HepG2 (cell line): ENCODE data around the gene ODC1. TPM values are rescaled to one million over a fixed set of nuclear protein-coding genes. Genes with fewer than 3 reads are reported as not detected.

ENCODE experiments used
- ADNP ChIP-seq: sonication (generic); formaldehyde crosslinking; IDR thresholded peaks from 2 replicates; pipeline ENCODE4 v1.4.0; 2020; ENCODE audit warnings: missing genetic modification reagents
- ATF2 ChIP-seq: sonication (generic); formaldehyde crosslinking; IDR thresholded peaks from 2 replicates; pipeline ENCODE4 v1.4.0; 2020; ENCODE audit warnings: missing genetic modification reagents
- BATF2 ChIP-seq: sonication (generic); formaldehyde crosslinking; IDR thresholded peaks from 2 replicates; pipeline ENCODE4 v1.8.0; 2022; ENCODE audit warnings: mild to moderate bottlenecking, missing genetic modification reagents, moderate library complexity
- BCL3 ChIP-seq: sonication (generic); formaldehyde crosslinking; IDR thresholded peaks from 2 replicates; pipeline ENCODE4 v1.5.1; 2020; ENCODE audit warnings: mild to moderate bottlenecking, missing genetic modification reagents, moderate library complexity
- BCL6 ChIP-seq: IDR thresholded peaks from 2 replicates; pipeline ENCODE4 v1.6.1; 2016; ENCODE audit warnings: missing genetic modification reagents, missing compliant biosample characterization
- FOXO1 ChIP-seq: sonication (generic); formaldehyde crosslinking; IDR thresholded peaks from 2 replicates; pipeline ENCODE4 v1.4.0; 2020; ENCODE audit warnings: missing genetic modification reagents
- GLI4 ChIP-seq: sonication (generic); formaldehyde crosslinking; IDR thresholded peaks from 2 replicates; pipeline ENCODE4 v1.5.1; 2020; ENCODE audit warnings: missing genetic modification reagents, mild to moderate bottlenecking, moderate library complexity, borderline replicate concordance
- HMG20A ChIP-seq: IDR thresholded peaks from 2 replicates; pipeline ENCODE4 v1.6.1; 2016; ENCODE audit warnings: borderline replicate concordance
- IRF1 ChIP-seq: sonication (generic); formaldehyde crosslinking; IDR thresholded peaks from 2 replicates; pipeline ENCODE4 v1.4.0; 2020; ENCODE audit warnings: low read depth, mild to moderate bottlenecking, missing genetic modification reagents
- NR2F1 ChIP-seq, 2 experiments: fragments of 450-650 bp in 1 of 2; formaldehyde crosslinking in 1 of 2; IDR thresholded peaks; 2 replicates each; pipeline versions ENCODE4 v1.5.0 to v1.6.1; 2016 to 2020; ENCODE audit warnings: mild to moderate bottlenecking in 1 of 2, missing compliant biosample characterization in 1 of 2, missing genetic modification reagents in 1 of 2, moderate library complexity in 1 of 2
- PLRG1 ChIP-seq: fragments of 450-650 bp; conservative IDR thresholded peaks from 2 replicates; pipeline ENCODE4 v1.6.1; 2016
- SYNCRIP ChIP-seq: fragments of 200-400 bp; formaldehyde crosslinking; IDR thresholded peaks from 2 replicates; pipeline ENCODE4 v1.6.1; 2018; ENCODE audit warnings: mild to moderate bottlenecking, low read depth, low read length; ENCODE audit not compliant: insufficient read depth
- TFAP4 ChIP-seq: sonication (generic); IDR thresholded peaks from 2 replicates; pipeline ENCODE4 v1.6.1; 2016; ENCODE audit warnings: low read depth, borderline replicate concordance
- TRAFD1 ChIP-seq: sonication (generic); formaldehyde crosslinking; IDR thresholded peaks from 2 replicates; pipeline ENCODE4 v1.5.1; 2020; ENCODE audit warnings: missing genetic modification reagents, mild to moderate bottlenecking, borderline replicate concordance
- ZBTB33 ChIP-seq: sonication (generic); formaldehyde crosslinking; IDR thresholded peaks from 2 replicates; pipeline ENCODE4 v1.4.0; 2020; ENCODE audit warnings: missing genetic modification reagents
- ZFP82 ChIP-seq: sonication (generic); formaldehyde crosslinking; IDR thresholded peaks from 2 replicates; pipeline ENCODE4 v1.5.1; 2020; ENCODE audit warnings: mild to moderate bottlenecking, missing genetic modification reagents, borderline replicate concordance
- ZNF143 ChIP-seq: sonication (generic); formaldehyde crosslinking; IDR thresholded peaks from 2 replicates; pipeline ENCODE4 v1.4.0; 2020; ENCODE audit warnings: missing genetic modification reagents
- ZNF629 ChIP-seq: sonication (generic); formaldehyde crosslinking; conservative IDR thresholded peaks from 2 replicates; pipeline ENCODE4 v1.5.0; 2020; ENCODE audit warnings: missing genetic modification reagents
- ZNF75D ChIP-seq: sonication (generic); formaldehyde crosslinking; IDR thresholded peaks from 2 replicates; pipeline ENCODE4 v1.8.1; 2023; ENCODE audit warnings: missing genetic modification reagents, mild to moderate bottlenecking, borderline replicate concordance
- polyA plus RNA-seq, 8 experiments: library from polyadenylated mRNA; depleted of rRNA in 3 of 8; stranded (reverse) in 7 of 8; unstranded in 1 of 8; fragments of >200 nt; fragmentation: Illumina TruSeq in 4 of 8; extraction: Trizol in 4 of 8; gene quantifications; 2 replicates each; pipeline versions ENCODE4 v1.2.1 to v1.2.3, GENCODE V29; 2011 to 2016; ENCODE audit warnings: low read depth in 4 of 8, missing spikeins in 1 of 8, mixed read lengths in 1 of 8; ENCODE audit not compliant: insufficient read depth in 1 of 8
- total RNA-seq, 5 experiments: library from RNA; depleted of rRNA; stranded (reverse); fragments of >200 nt; fragmentation: Illumina TruSeq; extraction: Trizol; gene quantifications; 2 replicates each; pipeline ENCODE4 v1.2.3, GENCODE V29; 2016; ENCODE audit warnings: low read depth in 1 of 5

ODC1 gene
- total and polyA plus RNA-seq, 2 of the 13 experiments (the other 11 are each of a cell fraction or from before 2014, with no cell fraction given): 142 to 371 TPM

- TF ChIP-seq ZBTB33 (CRISPR knock-in tag) (peak; percentile 57), ATF2 (CRISPR knock-in tag) (peak; percentile 98), SYNCRIP (no peak), ZNF75D (no peak), IRF1 (no peak), TRAFD1 (CRISPR knock-in tag) (peak; percentile 93; the same call in 1 of the 2 replicates), HMG20A (peak; percentile 83; the same call in 1 of the 2 replicates), FOXO1 (peak; percentile 55; the same call in 1 of the 2 replicates), NR2F1 (CRISPR knock-in tag; IDR thresholded peaks at IDR 0.05) (no peak), BATF2 (CRISPR knock-in tag) (no peak), ZNF143 (CRISPR knock-in tag) (no peak; the same call in 1 of the 2 replicates), PLRG1 (no peak), GLI4 (CRISPR knock-in tag) (peak; percentile 89), ZNF629 (CRISPR knock-in tag) (0 out of 2 replicates have a peak, but pooled peaks have one; percentile 25), ADNP (CRISPR knock-in tag) (no peak), BCL3 (peak; percentile 71), BCL6 (peak; percentile 64), ZFP82 (no peak), TFAP4 (peak; percentile 75)
Measured at GRCh38 chr2:10449838-10450691, 1.9 kb upstream of the ODC1 start (continued).
